Neural cell (in vitro differentiated cells): ENCODE data around the gene GPR15LG. TPM values are rescaled to one million over a fixed set of nuclear protein-coding genes. Genes with fewer than 3 reads are reported as not detected.

Experiments
- H2AFZ ChIP-seq: fragments of 200-600, 300-800 bp; sonication (generic), shearing (Covaris generic); 2 replicates; pipeline ENCODE4 v1.6.0; 2014; ENCODE audit warnings: low read depth, mild to moderate bottlenecking, antibody characterized with exemption, low read length, moderate library complexity
- H3F3A ChIP-seq: fragments of 200-600 bp; shearing (Covaris generic); 2 replicates; pipeline ENCODE4 v1.6.1; 2016; ENCODE audit warnings: mild to moderate bottlenecking, moderate library complexity, mixed read lengths, antibody characterized with exemption, low read length; ENCODE audit not compliant: insufficient read depth, poor library complexity, severe bottlenecking
- H3K27ac ChIP-seq: fragments of 200-600, 300-800 bp; sonication (generic), shearing (Covaris generic); 2 replicates; pipeline ENCODE4 v1.5.1; 2014; ENCODE audit warnings: mild to moderate bottlenecking, low read length, moderate library complexity
- H3K27me3 ChIP-seq: fragments of 300-800, 200-600 bp; sonication (generic), shearing (Covaris generic); 2 replicates; pipeline ENCODE4 v1.6.0; 2014; ENCODE audit warnings: mild to moderate bottlenecking, low read depth, low read length, moderate library complexity; ENCODE audit not compliant: insufficient read depth
- H3K36me3 ChIP-seq: fragments of 300-800, 200-600 bp; sonication (generic), shearing (Covaris generic); 2 replicates; pipeline ENCODE4 v1.5.1; 2014; ENCODE audit warnings: mild to moderate bottlenecking, antibody characterized with exemption, low read length, moderate library complexity; ENCODE audit not compliant: insufficient read depth
- H3K4me2 ChIP-seq: fragments of 300-800, 200-600 bp; sonication (generic), shearing (Covaris generic); 2 replicates; pipeline ENCODE4 v1.6.0; 2014; ENCODE audit warnings: mild to moderate bottlenecking, low read length
- H3K4me3 ChIP-seq: fragments of 300-800, 200-600 bp; sonication (generic), shearing (Covaris generic); 2 replicates; pipeline ENCODE4 v1.5.1; 2014; ENCODE audit warnings: mild to moderate bottlenecking, low read length, moderate library complexity
- H3K79me2 ChIP-seq: fragments of 200-600 bp; shearing (Covaris generic); replicated peaks from 2 replicates; pipeline ENCODE4 v1.6.0; 2014; ENCODE audit warnings: mild to moderate bottlenecking, low read length, moderate library complexity; ENCODE audit not compliant: insufficient read depth
- H3K9ac ChIP-seq: fragments of 300-800, 200-600 bp; sonication (generic), shearing (Covaris generic); 2 replicates; pipeline ENCODE4 v1.6.1; 2016; ENCODE audit warnings: mild to moderate bottlenecking, low read length, mixed read lengths
- H3K9me2 ChIP-seq: fragments of 200-600 bp; shearing (Covaris generic); 2 replicates; pipeline ENCODE4 v1.6.1; 2016; ENCODE audit warnings: mild to moderate bottlenecking, low read length, mixed read lengths; ENCODE audit not compliant: insufficient read depth
- H3K9me3 ChIP-seq: fragments of 200-600, 300-800 bp; sonication (generic), shearing (Covaris generic); 2 replicates; pipeline ENCODE4 v1.6.1; 2016; ENCODE audit warnings: mild to moderate bottlenecking, mixed run types, low read length, moderate library complexity, mixed read lengths
- H4K20me1 ChIP-seq: fragments of 200-600 bp; shearing (Covaris generic); 2 replicates; pipeline ENCODE4 v1.6.1; 2016; ENCODE audit warnings: mild to moderate bottlenecking, mixed run types; ENCODE audit not compliant: insufficient read depth
- CTCF ChIP-seq: fragments of 450-650 bp; IDR thresholded peaks from 2 replicates; pipeline ENCODE4 v1.5.1; 2014; ENCODE audit warnings: antibody characterized with exemption, mild to moderate bottlenecking, moderate library complexity; ENCODE audit not compliant: poor library complexity, severe bottlenecking
- EP300 ChIP-seq: fragments of 450-650 bp; conservative IDR thresholded peaks from 2 replicates; pipeline ENCODE4 v1.6.1; 2014; ENCODE audit warnings: antibody characterized with exemption, mild to moderate bottlenecking, moderate library complexity; ENCODE audit not compliant: poor library complexity, severe bottlenecking
- EZH2 ChIP-seq: fragments of 200-600, 300-800 bp; shearing (Covaris generic), sonication (generic); IDR thresholded peaks from 2 replicates; pipeline ENCODE4 v1.6.1; 2014; ENCODE audit warnings: antibody characterized with exemption, low read length, borderline replicate concordance, mild to moderate bottlenecking; ENCODE audit not compliant: insufficient read depth, poor library complexity, severe bottlenecking
- MXI1 ChIP-seq: fragments of 450-650 bp; conservative IDR thresholded peaks from 2 replicates; pipeline ENCODE4 v1.6.1; 2014; ENCODE audit warnings: antibody characterized with exemption, mild to moderate bottlenecking; ENCODE audit not compliant: poor library complexity, severe bottlenecking
- POLR2AphosphoS5 ChIP-seq: IDR thresholded peaks from 2 replicates; pipeline ENCODE4 v1.6.1; 2012
- RAD21 ChIP-seq: fragments of 450-650 bp; conservative IDR thresholded peaks from 2 replicates; pipeline ENCODE4 v1.6.1; 2014; ENCODE audit warnings: antibody characterized with exemption, mild to moderate bottlenecking, moderate library complexity
- SMC3 ChIP-seq: fragments of 450-650 bp; conservative IDR thresholded peaks from 2 replicates; pipeline ENCODE4 v1.6.1; 2014; ENCODE audit warnings: antibody characterized with exemption, mild to moderate bottlenecking, moderate library complexity; ENCODE audit not compliant: poor library complexity
- TAF1 ChIP-seq: IDR thresholded peaks from 2 replicates; pipeline ENCODE4 v1.6.1; 2012; ENCODE audit warnings: low read depth
- polyA plus RNA-seq: library from polyadenylated mRNA; depleted of rRNA; stranded (reverse); fragments of >200 nt; gene quantifications from 2 replicates; pipeline ENCODE4 v1.2.3, GENCODE V29; 2014
- TF ChIP-seq, protein P1 (sequence below): IDR thresholded peaks from 2 replicates; pipeline ENCODE4 v1.6.1; 2012; ENCODE audit warnings: borderline replicate concordance

The GPR15LG gene
- polyA plus RNA-seq, 1 donor from 2014 or later: not detected

DNA sequence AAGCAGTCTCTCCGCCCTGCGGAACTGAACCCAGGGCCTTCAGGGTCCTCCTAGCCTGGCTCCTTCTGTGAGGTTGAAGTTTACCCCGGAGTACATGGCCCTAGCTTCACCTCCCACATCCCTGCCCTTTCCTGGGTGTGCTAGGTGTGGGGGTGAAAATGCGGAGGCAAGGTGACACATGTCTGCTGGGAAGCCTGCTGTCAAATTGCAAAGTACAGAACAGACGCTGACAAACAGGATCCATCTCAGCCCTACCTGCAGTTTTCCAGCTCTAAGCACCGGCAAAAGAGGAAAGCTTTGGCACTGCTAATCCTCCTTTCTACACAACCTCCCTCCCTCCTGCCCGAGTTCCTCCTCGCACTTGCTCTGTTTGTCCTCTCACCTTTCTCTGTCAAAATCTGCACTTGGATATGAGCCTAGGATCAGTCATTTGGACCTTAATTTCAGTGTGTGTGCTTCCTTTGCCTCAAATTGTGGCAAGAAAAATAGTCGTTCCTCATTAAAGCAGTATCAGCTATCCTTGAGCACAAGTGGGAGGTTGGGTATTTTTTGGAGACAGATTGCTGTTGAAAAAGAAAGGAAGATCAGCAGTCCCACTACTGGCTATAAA lies 14.4 kb upstream of the GPR15LG start:
- no peaks in the 10 kb centered on the region for H3F3A ChIP-seq

GRCh38 chr10:84160663-84161362 lies 12.8 kb upstream of the GPR15LG start:
- Histone ChIP-seq H3K9ac (no peak overlapping the region), H3K9me3 (no peaks in the 10 kb centered on the region), H3K9me2 (no peaks in the 10 kb centered on the region), H3K36me3 (no peaks in the 10 kb centered on the region), H3K27ac (no peak overlapping the region), H3K4me3 (no peak overlapping the region), H3K4me2 (no peak overlapping the region), H4K20me1 (no peaks in the 10 kb centered on the region), H3K27me3 (no peaks in the 10 kb centered on the region), H3K79me2 (no peaks in the 10 kb centered on the region), H3F3A (no peaks in the 10 kb centered on the region), H2AFZ (no peak overlapping the region)
- TF ChIP-seq POLR2AphosphoS5: no peak
- no peak for TF ChIP-seq EZH2
- TF ChIP-seq, protein P1, sequence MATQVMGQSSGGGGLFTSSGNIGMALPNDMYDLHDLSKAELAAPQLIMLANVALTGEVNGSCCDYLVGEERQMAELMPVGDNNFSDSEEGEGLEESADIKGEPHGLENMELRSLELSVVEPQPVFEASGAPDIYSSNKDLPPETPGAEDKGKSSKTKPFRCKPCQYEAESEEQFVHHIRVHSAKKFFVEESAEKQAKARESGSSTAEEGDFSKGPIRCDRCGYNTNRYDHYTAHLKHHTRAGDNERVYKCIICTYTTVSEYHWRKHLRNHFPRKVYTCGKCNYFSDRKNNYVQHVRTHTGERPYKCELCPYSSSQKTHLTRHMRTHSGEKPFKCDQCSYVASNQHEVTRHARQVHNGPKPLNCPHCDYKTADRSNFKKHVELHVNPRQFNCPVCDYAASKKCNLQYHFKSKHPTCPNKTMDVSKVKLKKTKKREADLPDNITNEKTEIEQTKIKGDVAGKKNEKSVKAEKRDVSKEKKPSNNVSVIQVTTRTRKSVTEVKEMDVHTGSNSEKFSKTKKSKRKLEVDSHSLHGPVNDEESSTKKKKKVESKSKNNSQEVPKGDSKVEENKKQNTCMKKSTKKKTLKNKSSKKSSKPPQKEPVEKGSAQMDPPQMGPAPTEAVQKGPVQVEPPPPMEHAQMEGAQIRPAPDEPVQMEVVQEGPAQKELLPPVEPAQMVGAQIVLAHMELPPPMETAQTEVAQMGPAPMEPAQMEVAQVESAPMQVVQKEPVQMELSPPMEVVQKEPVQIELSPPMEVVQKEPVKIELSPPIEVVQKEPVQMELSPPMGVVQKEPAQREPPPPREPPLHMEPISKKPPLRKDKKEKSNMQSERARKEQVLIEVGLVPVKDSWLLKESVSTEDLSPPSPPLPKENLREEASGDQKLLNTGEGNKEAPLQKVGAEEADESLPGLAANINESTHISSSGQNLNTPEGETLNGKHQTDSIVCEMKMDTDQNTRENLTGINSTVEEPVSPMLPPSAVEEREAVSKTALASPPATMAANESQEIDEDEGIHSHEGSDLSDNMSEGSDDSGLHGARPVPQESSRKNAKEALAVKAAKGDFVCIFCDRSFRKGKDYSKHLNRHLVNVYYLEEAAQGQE: no peak
- TF ChIP-seq EP300: no peak
- TF ChIP-seq SMC3: no peak
- no peak for TF ChIP-seq TAF1
- no peak for TF ChIP-seq CTCF

More for the DNA sequence above, 14.4 kb upstream of the GPR15LG start:
- no peaks in the 10 kb centered on the region for H3K79me2 ChIP-seq
- H3K9me2 ChIP-seq: no peaks in the 10 kb centered on the region
- no peaks in the 10 kb centered on the region for H3K9me3 ChIP-seq
- H2AFZ ChIP-seq: peak overlapping the region; percentile 24
- H3K9ac ChIP-seq: no peak overlapping the region
- H3K4me3 ChIP-seq: no peak overlapping the region
- H3K27ac ChIP-seq: no peak overlapping the region
- no peaks in the 10 kb centered on the region for H3K27me3 ChIP-seq
- no peak overlapping the region for H3K4me2 ChIP-seq
- TF ChIP-seq TAF1: no peak
- TF ChIP-seq MXI1: no peak
- no peak for TF ChIP-seq RAD21
- no peak for TF ChIP-seq POLR2AphosphoS5
- TF ChIP-seq CTCF: no peak
- TF ChIP-seq, protein P1: no peak
- TF ChIP-seq EZH2: no peak
- no peak for TF ChIP-seq SMC3
- TF ChIP-seq EP300: no peak
- no peaks in the 10 kb centered on the region for H4K20me1 ChIP-seq
- H3K36me3 ChIP-seq: no peaks in the 10 kb centered on the region
